Measurements from ENCODE around the gene UBE2H. TPM values are rescaled to one million over a fixed set of nuclear protein-coding genes. Genes with fewer than 3 reads are reported as not detected.

Gene UBE2H
- total and polyA plus RNA-seq, 2 of the 4 experiments (the other 2 are of a cell fraction): 34.6 to 49.4 TPM

- Histone ChIP-seq H3K9ac (ENCODE audit: low read depth, low read length) (no peak overlapping the region), H3K4ac (ENCODE audit: low read depth, low read length) (no peak overlapping the region), H2AK9ac (replicated peaks; ENCODE audit: low read depth, low read length, poor library complexity) (no peak overlapping the region), H2BK15ac (ENCODE audit: low read depth, low read length) (no peak overlapping the region), H3K56ac (ENCODE audit: extremely low read depth, insufficient read depth, low read length) (no peak overlapping the region), H4K8ac (ENCODE audit: low read depth in 2 of 2, low read length in 2 of 2) (no peak overlapping the region), H3K9me1 (ENCODE audit: insufficient read depth, low read length) (peaks cover 15% of the 10 kb centered on the region; the same call in 1 of the 2 replicates), H3K27ac (ENCODE audit: insufficient read depth, low read length) (no peak overlapping the region), H4K5ac (ENCODE audit: low read depth, low read length) (no peak overlapping the region), H2BK5ac (ENCODE audit: low read depth, low read length, poor library complexity, severe bottlenecking) (no peak overlapping the region), H3K27me3 (ENCODE audit: control insufficient read depth, insufficient read depth, low read length) (no peaks in the 10 kb centered on the region), H2BK20ac (ENCODE audit: low read depth, low read length) (no peak overlapping the region), H3K23ac (ENCODE audit: low read depth, low read length) (no peak overlapping the region), H2AK5ac (ENCODE audit: low read depth, low read length) (no peak overlapping the region), H3K4me1 (ENCODE audit: control insufficient read depth, insufficient read depth, low read length) (peaks cover 6% of the 10 kb centered on the region), H3K4me2 (ENCODE audit: low read depth, low read length) (no peak overlapping the region), H3K79me1 (ENCODE audit: low read depth in 1 of 2, low read length in 2 of 2) (peaks cover 48 to 88% of the 10 kb centered on the region in 2 experiments), H3K9me3 (ENCODE audit: control insufficient read depth, insufficient read depth, low read length) (no peaks in the 10 kb centered on the region), H3K4me3 (ENCODE audit: insufficient read depth, low read depth, low read length) (no peak overlapping the region), H3K14ac (replicated peaks; ENCODE audit: low read depth, low read length) (no peak overlapping the region), H3K36me3 (ENCODE audit: control insufficient read depth, insufficient read depth, low read length) (peaks cover 9% of the 10 kb centered on the region), H4K91ac (ENCODE audit: insufficient read depth, low read depth, low read length) (no peak overlapping the region), H2BK120ac (ENCODE audit: low read depth, low read length) (no peak overlapping the region), H2AFZ (replicated peaks; ENCODE audit: low read length, poor library complexity) (no peak overlapping the region), H4K20me1 (ENCODE audit: insufficient read depth, low read length) (peaks cover 90% of the 10 kb centered on the region), H3K18ac (ENCODE audit: low read depth, low read length) (no peak overlapping the region)
- TF ChIP-seq RFX5 (IDR thresholded peaks at IDR 0.05; ENCODE audit: low read depth, low read length) (no peak), USF2 (IDR thresholded peaks at IDR 0.05; ENCODE audit: low read depth, low read length) (no peak), RAD21 (IDR thresholded peaks at IDR 0.05; ENCODE audit: low read length) (no peak), SMC3 (IDR thresholded peaks at IDR 0.05; ENCODE audit: low read depth, low read length) (no peak), ELK1 (IDR thresholded peaks at IDR 0.05; ENCODE audit: borderline replicate concordance, low read depth, low read length) (no peak), RCOR1 (IDR thresholded peaks at IDR 0.05; ENCODE audit: insufficient replicate concordance, low read length) (no peak), POLR2A (IDR thresholded peaks at IDR 0.05; ENCODE audit: low read depth, low read length) (no peak), CHD1 (IDR thresholded peaks at IDR 0.05; ENCODE audit: low read depth, low read length) (no peak), NFE2L2 (IDR thresholded peaks at IDR 0.05; ENCODE audit: low read depth, low read length) (no peak), CEBPB (IDR thresholded peaks at IDR 0.05; ENCODE audit: low read depth, low read length) (no peak), FOS (IDR thresholded peaks at IDR 0.05; ENCODE audit: low read depth, low read length) (no peak), MAFK (IDR thresholded peaks at IDR 0.05; ENCODE audit: low read depth, low read length) (no peak), BHLHE40 (IDR thresholded peaks at IDR 0.05; ENCODE audit: low read depth, low read length) (no peak), MXI1 (IDR thresholded peaks at IDR 0.05; ENCODE audit: borderline replicate concordance, low read depth, low read length) (no peak), MAZ (IDR thresholded peaks at IDR 0.05; ENCODE audit: borderline replicate concordance, low read depth, low read length) (no peak)
- TF ChIP-seq, protein P1, sequence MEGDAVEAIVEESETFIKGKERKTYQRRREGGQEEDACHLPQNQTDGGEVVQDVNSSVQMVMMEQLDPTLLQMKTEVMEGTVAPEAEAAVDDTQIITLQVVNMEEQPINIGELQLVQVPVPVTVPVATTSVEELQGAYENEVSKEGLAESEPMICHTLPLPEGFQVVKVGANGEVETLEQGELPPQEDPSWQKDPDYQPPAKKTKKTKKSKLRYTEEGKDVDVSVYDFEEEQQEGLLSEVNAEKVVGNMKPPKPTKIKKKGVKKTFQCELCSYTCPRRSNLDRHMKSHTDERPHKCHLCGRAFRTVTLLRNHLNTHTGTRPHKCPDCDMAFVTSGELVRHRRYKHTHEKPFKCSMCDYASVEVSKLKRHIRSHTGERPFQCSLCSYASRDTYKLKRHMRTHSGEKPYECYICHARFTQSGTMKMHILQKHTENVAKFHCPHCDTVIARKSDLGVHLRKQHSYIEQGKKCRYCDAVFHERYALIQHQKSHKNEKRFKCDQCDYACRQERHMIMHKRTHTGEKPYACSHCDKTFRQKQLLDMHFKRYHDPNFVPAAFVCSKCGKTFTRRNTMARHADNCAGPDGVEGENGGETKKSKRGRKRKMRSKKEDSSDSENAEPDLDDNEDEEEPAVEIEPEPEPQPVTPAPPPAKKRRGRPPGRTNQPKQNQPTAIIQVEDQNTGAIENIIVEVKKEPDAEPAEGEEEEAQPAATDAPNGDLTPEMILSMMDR (conservative IDR thresholded peaks at IDR 0.05; ENCODE audit: low read depth, low read length): no peak
- dilution Hi-C loops (cut with HindIII; ENCODE audit: low sequenced_read_pairs, unreplicated experiment): no loop called here
- intact Hi-C loops (cut with micrococcal nuclease): no loop called here
- ChIA-PET POLR2A (ENCODE audit: unreplicated experiment) (no interaction called here), CTCF (interaction anchor here (0.9 kb wide), 1 partner anchor 8 kb away, joined by 3 read pairs; no protein-coding TSS in a partner anchor)
- no TSS peak for BruUV-seq (replicated peaks)
- in situ Hi-C loops (cut with MboI; ENCODE audit: low sequenced_read_pairs): no loop called here
- no peak for DNase-seq
- 100% methylated on average over 2 of the region's 3 CpGs; no CpG with 5 or more reads in 1 of the 2 experiments for WGBS, 2 experiments (ENCODE audit: extremely low coverage in 2 of 2, insufficient read length in 1 of 2)
- no peak for ATAC-seq (ENCODE audit: low read depth)
Measured at GRCh38 chr7:129913428-129913827, 39.3 kb downstream of the UBE2H start.

Measured in IMR-90 (cell line).